Suprapubic skin (tissue), 3 donors: ENCODE results near the gene TMEM132D.

Experiments used
- EP300 ChIP-seq: sonication (generic); formaldehyde crosslinking; IDR thresholded peaks from one replicate; pipeline ENCODE4 v1.6.1; 2017; ENCODE audit warnings: antibody characterized with exemption
- POLR2A ChIP-seq, 2 donors: fragments of 450-650 bp; IDR thresholded peaks; one replicate each; pipeline ENCODE4 v1.6.1; 2017; ENCODE audit warnings: antibody characterized with exemption in 2 of 2, mild to moderate bottlenecking in 2 of 2, moderate library complexity in 2 of 2
- TF ChIP-seq, protein P1 (sequence below), 2 donors: fragments of 200-600 bp in 1 of 2; fragments of 450-650 bp in 1 of 2; sonication (generic) in 1 of 2; IDR thresholded peaks; one replicate each; pipeline ENCODE4 v1.5.1; 2016 to 2019; ENCODE audit warnings: antibody characterized with exemption in 2 of 2, mild to moderate bottlenecking in 1 of 2, moderate library complexity in 1 of 2

DNA sequence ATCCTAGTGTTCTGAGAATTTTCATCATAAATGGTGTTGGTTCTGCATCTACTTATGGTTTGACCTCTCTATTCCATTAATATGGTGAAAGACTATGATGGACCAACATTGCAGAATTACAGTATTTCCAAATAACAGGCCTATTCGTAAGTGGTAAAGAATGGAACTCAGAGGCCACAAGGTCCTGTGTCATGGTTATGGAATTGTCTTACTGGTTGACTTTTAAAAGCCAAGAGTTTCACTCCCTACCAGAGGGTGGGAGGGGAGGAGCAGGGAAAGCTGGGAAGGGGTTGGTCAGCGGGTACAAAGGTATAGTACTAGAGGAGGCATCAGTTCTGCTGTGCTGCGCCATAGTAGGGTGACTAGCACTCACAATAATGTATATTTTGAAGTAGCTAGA lies 153.4 kb downstream of the TMEM132D start:
- TF ChIP-seq, protein P1, sequence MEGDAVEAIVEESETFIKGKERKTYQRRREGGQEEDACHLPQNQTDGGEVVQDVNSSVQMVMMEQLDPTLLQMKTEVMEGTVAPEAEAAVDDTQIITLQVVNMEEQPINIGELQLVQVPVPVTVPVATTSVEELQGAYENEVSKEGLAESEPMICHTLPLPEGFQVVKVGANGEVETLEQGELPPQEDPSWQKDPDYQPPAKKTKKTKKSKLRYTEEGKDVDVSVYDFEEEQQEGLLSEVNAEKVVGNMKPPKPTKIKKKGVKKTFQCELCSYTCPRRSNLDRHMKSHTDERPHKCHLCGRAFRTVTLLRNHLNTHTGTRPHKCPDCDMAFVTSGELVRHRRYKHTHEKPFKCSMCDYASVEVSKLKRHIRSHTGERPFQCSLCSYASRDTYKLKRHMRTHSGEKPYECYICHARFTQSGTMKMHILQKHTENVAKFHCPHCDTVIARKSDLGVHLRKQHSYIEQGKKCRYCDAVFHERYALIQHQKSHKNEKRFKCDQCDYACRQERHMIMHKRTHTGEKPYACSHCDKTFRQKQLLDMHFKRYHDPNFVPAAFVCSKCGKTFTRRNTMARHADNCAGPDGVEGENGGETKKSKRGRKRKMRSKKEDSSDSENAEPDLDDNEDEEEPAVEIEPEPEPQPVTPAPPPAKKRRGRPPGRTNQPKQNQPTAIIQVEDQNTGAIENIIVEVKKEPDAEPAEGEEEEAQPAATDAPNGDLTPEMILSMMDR (IDR thresholded peaks at IDR 0.05), result no peak
- no peak for TF ChIP-seq EP300
- no peak for TF ChIP-seq POLR2A (IDR thresholded peaks at IDR 0.05)
